ENCODE measurements around the gene TEX19.
"Not testable (repeated sequence)": the region's sequence is repeated elsewhere in the genome, so short reads cannot be mapped to it uniquely, and the experiment has no call there.

Gene TEX19

GRCh38 chr17:82339634-82340580, 19.1 kb upstream of the TEX19 start:
- DNase-seq, result no peak

- no peak for DNase-seq
Observed at GRCh38 chr17:82342361-82343079, 16.5 kb upstream of the TEX19 start.

- DNase-seq, result no peak
Observed at GRCh38 chr17:82343560-82343959, 15.5 kb upstream of the TEX19 start.

- DNase-seq, result no peak
Observed at GRCh38 chr17:82344175-82344907, 14.7 kb upstream of the TEX19 start.

- DNase-seq, result no peak
Observed at GRCh38 chr17:82345151-82345976, 13.7 kb upstream of the TEX19 start.

GRCh38 chr17:82346342-82347300, 12.4 kb upstream of the TEX19 start:
- no peak for DNase-seq

GRCh38 chr17:82347994-82348393, 11.1 kb upstream of the TEX19 start:
- not testable (repeated sequence) for DNase-seq

GRCh38 chr17:82348434-82348833, 10.6 kb upstream of the TEX19 start:
- DNase-seq, result no peak

GRCh38 chr17:82348866-82349265, 10.2 kb upstream of the TEX19 start:
- DNase-seq, result no peak

- no peak for DNase-seq
Observed at GRCh38 chr17:82349287-82349701, 9.8 kb upstream of the TEX19 start.

- no peak for DNase-seq
Observed at GRCh38 chr17:82350182-82351030, 8.6 kb upstream of the TEX19 start.

- DNase-seq, result no peak
Observed at GRCh38 chr17:82351254-82351712, 7.8 kb upstream of the TEX19 start.

- DNase-seq, result peak; percentile 66
Observed at GRCh38 chr17:82351713-82352488, 7.1 kb upstream of the TEX19 start.

- DNase-seq, result no peak
Observed at GRCh38 chr17:82353484-82353883, 5.6 kb upstream of the TEX19 start.

- DNase-seq, result no peak
Observed at GRCh38 chr17:82354804-82355308, 4.2 kb upstream of the TEX19 start.

GRCh38 chr17:82355770-82356427, 3.1 kb upstream of the TEX19 start:
- DNase-seq, result no peak

GRCh38 chr17:82356845-82357355, 2.1 kb upstream of the TEX19 start:
- no peak for DNase-seq

GRCh38 chr17:82357394-82357793, 1.7 kb upstream of the TEX19 start:
- DNase-seq, result no peak

Measured in NCI-H748 treated with DMSO at 0.1 percent for 48 hours (cell line).